H1 (cell line): ENCODE measurements around the gene PHACTR1. TPM values are rescaled to one million over a fixed set of nuclear protein-coding genes. Genes with fewer than 3 reads are reported as not detected.

Source experiments
- CTCF ChIA-PET: fragments of 300-600 bp; sonication (Branson Sonifier 250); formaldehyde crosslinking; loops from one replicate; lab custom pipeline; 2021; ENCODE audit not compliant: partially characterized antibody; lab: Charles Lee
- POLR2A ChIA-PET: fragments of 300-600 bp; sonication (Branson Sonifier 250); formaldehyde crosslinking; loops from one replicate; lab custom pipeline; 2021; ENCODE audit warnings: inconsistent platforms; ENCODE audit not compliant: partially characterized antibody; lab: Charles Lee
- DNase-seq, 2 experiments: peaks; one replicate each; pipeline versions ENCODE4 v3.0.0 to v3.0.0-alpha.2; 2010 to 2022; ENCODE audit warnings: low spot score in 2 of 2, low read depth in 1 of 2, mixed read lengths in 1 of 2
- FAIRE-seq: peaks from 2 replicates; lab custom pipeline; 2011; peaks lifted over from hg19 to GRCh38; lab: Jason Lieb, UNC
- H2AFZ ChIP-seq: 2 replicates; pipeline ENCODE4 v1.8.1; 2012; ENCODE audit warnings: low read length, inconsistent platforms
- H2AK5ac ChIP-seq: 2 replicates; pipeline ENCODE4 v1.6.1; 2013; ENCODE audit warnings: low read depth, low read length
- H2BK120ac ChIP-seq: replicated peaks from 2 replicates; pipeline ENCODE3; 2013; ENCODE audit warnings: low read depth, low read length, inconsistent platforms
- H2BK12ac ChIP-seq: 2 replicates; pipeline ENCODE4 v1.6.1; 2013; ENCODE audit warnings: low read depth, low read length
- H2BK15ac ChIP-seq: 2 replicates; pipeline ENCODE4 v1.6.1; 2013; ENCODE audit warnings: low read length
- H2BK20ac ChIP-seq: 2 replicates; pipeline ENCODE4 v1.6.1; 2013; ENCODE audit warnings: low read length
- H2BK5ac ChIP-seq: 2 replicates; pipeline ENCODE4 v1.6.1; 2013; ENCODE audit warnings: low read depth, low read length
- H3K14ac ChIP-seq: 2 replicates; pipeline ENCODE4 v1.6.1; 2013; ENCODE audit warnings: inconsistent platforms; ENCODE audit not compliant: insufficient read length
- H3K18ac ChIP-seq: 2 replicates; pipeline ENCODE4 v1.6.1; 2013; ENCODE audit warnings: low read length; ENCODE audit errors: extremely low read depth
- H3K23ac ChIP-seq: 2 replicates; pipeline ENCODE4 v1.6.1; 2013; ENCODE audit warnings: inconsistent platforms; ENCODE audit not compliant: insufficient read length
- H3K23me2 ChIP-seq: 2 replicates; pipeline ENCODE4 v1.6.1; 2013; ENCODE audit warnings: low read depth, low read length
- H3K27ac ChIP-seq: 2 replicates; pipeline ENCODE4 v1.6.1; 2011; ENCODE audit warnings: low read depth, low read length, inconsistent platforms
- H3K27me3 ChIP-seq, 4 experiments: replicated peaks in 1 of 4; 1 replicate in 1 of 4; 2 replicates in 3 of 4; pipeline versions ENCODE4 v1.6.1 to v1.8.1; 2011 to 2013; ENCODE audit warnings: low read length in 3 of 4, mild to moderate bottlenecking in 3 of 4, inconsistent platforms in 2 of 4, mixed read lengths in 2 of 4, moderate library complexity in 1 of 4; ENCODE audit not compliant: control insufficient read depth in 3 of 4, insufficient read depth in 3 of 4; ENCODE audit errors: extremely low read depth in 1 of 4
- H3K36me3 ChIP-seq, 4 experiments: 2 replicates each; pipeline versions ENCODE4 v1.6.1 to v1.8.1; 2011 to 2013; ENCODE audit warnings: mild to moderate bottlenecking in 4 of 4, low read length in 3 of 4, moderate library complexity in 2 of 4, control low read depth in 1 of 4, inconsistent platforms in 1 of 4; ENCODE audit not compliant: insufficient read depth in 4 of 4, control insufficient read depth in 2 of 4
- H3K4ac ChIP-seq: replicated peaks from 2 replicates; pipeline ENCODE3; 2013; ENCODE audit warnings: low read length, low read depth, mixed read lengths, inconsistent platforms; ENCODE audit not compliant: insufficient read length
- H3K4me1 ChIP-seq, 4 experiments: replicated peaks in 1 of 4; 1 replicate in 1 of 4; 2 replicates in 3 of 4; pipeline versions ENCODE4 v1.6.1 to v1.8.1; 2011 to 2013; ENCODE audit warnings: low read length in 3 of 4, inconsistent platforms in 2 of 4, mixed read lengths in 1 of 4; ENCODE audit not compliant: insufficient read depth in 4 of 4, control insufficient read depth in 3 of 4
- H3K4me2 ChIP-seq, 2 experiments: 2 replicates each; pipeline versions ENCODE4 v1.6.1 to v1.8.1; 2011 to 2013; ENCODE audit warnings: low read depth in 2 of 2, low read length in 2 of 2, control low read depth in 1 of 2, inconsistent platforms in 1 of 2, mild to moderate bottlenecking in 1 of 2; ENCODE audit not compliant: insufficient read depth in 1 of 2
- H3K4me3 ChIP-seq, 4 experiments: fragments of 200-600, 300-600 bp in 1 of 4; sonication (generic), shearing (Covaris generic), sonication (Bioruptor Twin) in 1 of 4; 2 replicates each; pipeline versions ENCODE4 v1.5.1 to v1.8.1; 2011 to 2016; ENCODE audit warnings: low read length in 4 of 4, low read depth in 3 of 4, control low read depth in 2 of 4, inconsistent platforms in 2 of 4, mild to moderate bottlenecking in 2 of 4, mixed read lengths in 1 of 4, moderate library complexity in 1 of 4; ENCODE audit not compliant: insufficient read depth in 2 of 4; ENCODE audit errors: extremely low read depth in 1 of 4
- H3K56ac ChIP-seq: replicated peaks from 2 replicates; pipeline ENCODE3; 2013; ENCODE audit warnings: low read depth, mild to moderate bottlenecking, mixed read lengths, low read length, inconsistent platforms; ENCODE audit not compliant: insufficient read length
- H3K79me1 ChIP-seq: 2 replicates; pipeline ENCODE4 v1.6.1; 2013; ENCODE audit warnings: low read depth, low read length, control low read depth
- H3K79me2 ChIP-seq, 2 experiments: 2 replicates each; pipeline versions ENCODE4 v1.6.1 to v1.8.1; 2012 to 2013; ENCODE audit warnings: low read length in 2 of 2, mild to moderate bottlenecking in 2 of 2, inconsistent platforms in 1 of 2; ENCODE audit not compliant: insufficient read depth in 2 of 2, control insufficient read depth in 1 of 2
- H3K9ac ChIP-seq, 4 experiments: replicated peaks in 1 of 4; 1 replicate in 1 of 4; 2 replicates in 3 of 4; pipeline versions ENCODE4 v1.6.1 to v1.8.1; 2011 to 2013; ENCODE audit warnings: low read depth in 3 of 4, low read length in 3 of 4, control low read depth in 2 of 4, mild to moderate bottlenecking in 2 of 4, moderate library complexity in 2 of 4, inconsistent platforms in 1 of 4; ENCODE audit errors: extremely low read depth in 1 of 4
- H3K9me3 ChIP-seq, 2 experiments: 2 replicates each; pipeline versions ENCODE4 v1.6.1 to v1.8.1; 2012 to 2013; ENCODE audit warnings: mild to moderate bottlenecking in 2 of 2, moderate library complexity in 2 of 2, control low read depth in 1 of 2, inconsistent platforms in 1 of 2, low read depth in 1 of 2, low read length in 1 of 2, mixed read lengths in 1 of 2; ENCODE audit not compliant: insufficient read depth in 2 of 2
- H4K20me1 ChIP-seq, 2 experiments: replicated peaks in 1 of 2; 2 replicates each; pipeline versions ENCODE3 to v1.8.1; 2011 to 2013; ENCODE audit warnings: inconsistent platforms in 2 of 2, low read length in 2 of 2, mild to moderate bottlenecking in 1 of 2; ENCODE audit not compliant: insufficient read depth in 2 of 2, control insufficient read depth in 1 of 2
- H4K5ac ChIP-seq: 2 replicates; pipeline ENCODE4 v1.6.1; 2013; ENCODE audit warnings: low read length, low read depth, mixed read lengths, inconsistent platforms; ENCODE audit not compliant: insufficient read length
- H4K8ac ChIP-seq: 2 replicates; pipeline ENCODE4 v1.8.0; 2013; ENCODE audit warnings: mild to moderate bottlenecking, moderate library complexity, low read length, inconsistent platforms; ENCODE audit not compliant: insufficient read depth; ENCODE audit errors: extremely low read depth
- H4K91ac ChIP-seq: replicated peaks from 2 replicates; pipeline ENCODE3; 2013; ENCODE audit warnings: low read length, mixed read lengths, inconsistent platforms; ENCODE audit not compliant: insufficient read length
- EGR1 ChIP-seq: IDR thresholded peaks from 2 replicates; pipeline ENCODE4 v1.6.1; 2011; ENCODE audit warnings: low read depth, low read length, borderline replicate concordance
- RNF2 ChIP-seq: fragments of 200-900, 300-1000 bp; sonication (generic); IDR thresholded peaks from 2 replicates; pipeline ENCODE4 v1.7.1; 2016; ENCODE audit warnings: borderline replicate concordance, low read depth, mild to moderate bottlenecking, antibody characterized with exemption, low read length; ENCODE audit not compliant: poor library complexity, severe bottlenecking; ENCODE audit errors: missing control alignments
- WGBS, 2 experiments: shearing (Covaris generic) in 1 of 2; methylation state at CpG; one replicate each; pipeline versions ENCODE4 v1.1.6 to v1.1.7; 2013 to 2015; ENCODE audit warnings: low lambda C conversion rate in 2 of 2, mixed read lengths in 2 of 2, inconsistent platforms in 1 of 2, low coverage in 1 of 2, missing lambda C conversion rate in 1 of 2; ENCODE audit not compliant: insufficient replicate concordance in 2 of 2, insufficient coverage in 1 of 2, insufficient read length in 1 of 2; ENCODE audit errors: extremely low coverage in 1 of 2, missing lambda C conversion rate in 1 of 2; 5-methylcytosine and 5-hydroxymethylcytosine counted together
- polyA plus RNA-seq, 7 experiments: library from polyadenylated mRNA; depleted of rRNA in 3 of 7; stranded (reverse) in 5 of 7; unstranded in 2 of 7; fragments of >200 nt in 5 of 7; fragments of 200-250 nt in 2 of 7; gene quantifications; 1 replicate in 5 of 7; 2 replicates in 1 of 7; 4 replicates in 1 of 7; pipeline versions ENCODE4 v1.2.1 to v1.2.3, GENCODE V29; 2011 to 2013; ENCODE audit warnings: missing spikeins in 2 of 7, mixed read lengths in 2 of 7
- total RNA-seq: library from RNA; stranded (reverse); fragmentation: NEBNext Ultra II Directional; extraction: Animal tissue kit (Norgen Biotek cat#: 25700); gene quantifications from 2 replicates; pipeline ENCODE4 v1.2.1, GENCODE V29; 2021

PHACTR1 gene
- total and polyA plus RNA-seq, 2 of the 8 experiments (the other 6 are each of a cell fraction or from before 2014, with no cell fraction given): 3.9 to 17.1 TPM

- Histone ChIP-seq H3K79me2 (no peaks in the 10 kb centered on the region; a peak in 1 of 4 replicates), H3K27ac (no peak overlapping the region), H3K79me1 (no peaks in the 10 kb centered on the region; the same call in 1 of the 2 replicates)
- no peak for TF ChIP-seq EGR1
- TF ChIP-seq RNF2: no peak
- TF ChIP-seq, all 59 proteins: peak for 0
- Histone ChIP-seq H2BK120ac (no peak overlapping the region), H2BK15ac (no peak overlapping the region), H3K14ac (no peak overlapping the region), H2AFZ (no peak overlapping the region), H3K56ac (no peak overlapping the region), H3K23ac (no peak overlapping the region), H3K4me2 (no peak overlapping the region), H3K9ac (no peak overlapping the region; a peak in 1 of 7 replicates), H4K91ac (no peak overlapping the region), H3K4ac (no peak overlapping the region), H3K18ac (no peak overlapping the region), H3K27me3 (no peaks in the 10 kb centered on the region), H3K23me2 (no peaks in the 10 kb centered on the region), H3K9me3 (peaks cover 11 to 13% of the 10 kb centered on the region in 2 experiments), H2BK20ac (no peak overlapping the region), H3K4me1 (0 out of 7 replicates have a peak, but pooled peaks cover 0 to 2% (median 0%) of the 10 kb centered on the region in 4 experiments), H4K5ac (no peak overlapping the region), H3K36me3 (peaks cover 0 to 4% (median 0%) of the 10 kb centered on the region in 4 experiments; a peak in 1 of 8 replicates), H2AK5ac (no peak overlapping the region), H4K8ac (no peak overlapping the region), H2BK12ac (no peak overlapping the region), H4K20me1 (no peaks in the 10 kb centered on the region), H2BK5ac (no peak overlapping the region), H3K4me3 (no peak overlapping the region)
- ChIA-PET POLR2A (no interaction called here), CTCF (interaction anchor here (0.5 to 2.0 kb wide), 2 partner anchors 18 to 21 kb away, joined by 3 to 6 read pairs; no protein-coding TSS in a partner anchor)
- FAIRE-seq (no peak), DNase-seq (no peak)
- 89% methylated on average over 7 of the region's 7 CpGs; no CpG with 5 or more reads in 1 of the 2 experiments for WGBS, 2 experiments
Measured at GRCh38 chr6:13260101-13260598, 543.6 kb downstream of the PHACTR1 start.
